Epithelial cell of proximal tubule (primary cell): ENCODE measurements around the gene GINS1. TPM values are rescaled to one million over a fixed set of nuclear protein-coding genes. Genes with fewer than 3 reads are reported as not detected.

Experiments used
- DNase-seq: peaks from one replicate; pipeline ENCODE4 v3.0.0-alpha.2; 2011; ENCODE audit warnings: low read depth
- H3K4me3 ChIP-seq: 2 replicates; pipeline ENCODE4 v1.5.1; 2011; ENCODE audit warnings: low read depth, mild to moderate bottlenecking, low read length
- total RNA-seq: library from RNA; depleted of rRNA; stranded (reverse); fragments of >200 nt; gene quantifications from 2 replicates; pipeline ENCODE4 v1.2.3, GENCODE V29; 2015
- TF ChIP-seq, protein P1 (sequence below): conservative IDR thresholded peaks from 2 replicates; pipeline ENCODE4 v1.5.1; 2012; ENCODE audit warnings: low read depth, mild to moderate bottlenecking, low read length

GINS1 gene
- total RNA-seq, 1 donor from 2014 or later = 34.9 TPM

DNA sequence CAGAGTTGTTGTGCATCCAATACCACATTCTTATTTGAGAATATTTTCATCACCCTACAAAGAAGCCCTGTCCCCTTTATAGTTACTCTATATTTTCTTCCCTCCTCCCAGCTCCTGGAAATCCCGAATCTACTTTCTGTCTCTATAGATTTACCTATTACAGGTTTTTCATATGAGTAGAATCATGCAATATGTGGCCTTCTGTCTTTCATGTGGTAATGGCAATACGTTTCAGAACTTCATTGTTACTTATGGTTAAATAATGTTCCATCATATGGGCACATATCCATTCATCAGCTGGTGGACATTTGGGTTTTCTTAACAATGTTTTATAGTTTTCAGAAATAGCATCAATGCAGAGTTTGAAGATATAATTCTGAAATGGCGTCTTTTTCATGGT lies 17.1 kb downstream of the GINS1 start:
- DNase-seq = no peak
- no peak overlapping the region for H3K4me3 ChIP-seq
- TF ChIP-seq, protein P1, sequence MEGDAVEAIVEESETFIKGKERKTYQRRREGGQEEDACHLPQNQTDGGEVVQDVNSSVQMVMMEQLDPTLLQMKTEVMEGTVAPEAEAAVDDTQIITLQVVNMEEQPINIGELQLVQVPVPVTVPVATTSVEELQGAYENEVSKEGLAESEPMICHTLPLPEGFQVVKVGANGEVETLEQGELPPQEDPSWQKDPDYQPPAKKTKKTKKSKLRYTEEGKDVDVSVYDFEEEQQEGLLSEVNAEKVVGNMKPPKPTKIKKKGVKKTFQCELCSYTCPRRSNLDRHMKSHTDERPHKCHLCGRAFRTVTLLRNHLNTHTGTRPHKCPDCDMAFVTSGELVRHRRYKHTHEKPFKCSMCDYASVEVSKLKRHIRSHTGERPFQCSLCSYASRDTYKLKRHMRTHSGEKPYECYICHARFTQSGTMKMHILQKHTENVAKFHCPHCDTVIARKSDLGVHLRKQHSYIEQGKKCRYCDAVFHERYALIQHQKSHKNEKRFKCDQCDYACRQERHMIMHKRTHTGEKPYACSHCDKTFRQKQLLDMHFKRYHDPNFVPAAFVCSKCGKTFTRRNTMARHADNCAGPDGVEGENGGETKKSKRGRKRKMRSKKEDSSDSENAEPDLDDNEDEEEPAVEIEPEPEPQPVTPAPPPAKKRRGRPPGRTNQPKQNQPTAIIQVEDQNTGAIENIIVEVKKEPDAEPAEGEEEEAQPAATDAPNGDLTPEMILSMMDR = no peak

DNA sequence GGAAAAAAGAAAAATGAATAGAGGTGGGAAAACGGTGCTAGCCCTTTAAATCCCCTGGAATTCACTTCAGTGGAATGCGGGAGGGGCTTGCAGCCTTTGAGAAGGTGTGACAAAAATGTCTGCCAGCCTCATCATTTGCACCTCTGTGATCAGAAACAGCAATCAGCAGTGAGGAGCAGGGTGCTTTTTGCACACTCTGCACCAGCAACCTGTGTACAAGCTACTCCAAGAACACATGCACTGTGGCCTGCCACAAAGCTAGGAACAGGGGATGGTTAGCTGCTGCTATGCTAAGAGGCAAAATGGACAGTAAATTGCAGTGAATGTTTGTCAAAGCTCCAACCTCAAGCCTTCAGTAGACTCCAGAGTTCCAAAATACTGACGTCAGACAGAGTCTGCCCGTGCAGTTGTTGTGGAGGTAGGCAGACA lies 29.7 kb downstream of the GINS1 start:
- TF ChIP-seq, protein P1 = no peak
- H3K4me3 ChIP-seq = no peak overlapping the region
- no peak for DNase-seq

DNA sequence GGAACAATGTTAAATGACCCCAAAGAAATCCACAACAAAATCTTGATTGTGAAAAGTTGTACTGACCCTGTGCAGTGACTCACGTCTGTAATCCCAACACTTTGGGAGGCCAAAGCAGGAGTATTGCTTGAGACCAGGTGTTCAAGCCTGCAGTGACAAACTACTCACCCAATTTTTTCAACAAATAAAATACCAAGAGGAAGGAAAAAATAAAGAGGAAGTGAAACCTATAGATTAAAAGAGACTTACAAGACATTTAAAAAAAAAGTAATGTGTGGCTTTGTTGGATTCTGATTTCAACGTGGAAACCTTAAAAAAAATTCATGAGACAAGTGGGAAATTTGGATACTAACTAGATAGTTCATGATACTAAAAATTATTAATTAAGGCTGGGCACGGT lies 31.9 kb downstream of the GINS1 start:
- TF ChIP-seq, protein P1 = no peak
- DNase-seq = no peak
- no peak overlapping the region for H3K4me3 ChIP-seq

DNA sequence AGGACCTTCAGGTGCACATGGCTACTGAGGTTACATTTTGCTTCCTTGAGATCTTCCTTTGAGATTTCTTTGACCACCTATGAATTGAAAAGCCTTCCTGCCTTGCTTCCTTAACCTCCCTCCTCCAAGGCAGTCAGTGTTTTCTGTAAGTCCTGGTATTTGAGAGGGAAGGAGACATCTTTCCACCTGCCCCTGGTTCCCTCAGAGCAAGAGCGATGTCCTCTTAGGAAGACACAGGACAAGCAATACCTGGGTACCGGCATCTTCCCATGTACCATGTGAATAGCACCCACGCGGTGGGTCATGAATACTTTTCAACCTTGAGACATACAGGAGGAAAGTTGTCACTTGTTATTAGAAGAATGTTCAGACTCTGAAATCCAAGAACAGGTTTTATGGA lies 37.1 kb downstream of the GINS1 start:
- no peak overlapping the region for H3K4me3 ChIP-seq
- DNase-seq = no peak
- TF ChIP-seq, protein P1 = no peak

DNA sequence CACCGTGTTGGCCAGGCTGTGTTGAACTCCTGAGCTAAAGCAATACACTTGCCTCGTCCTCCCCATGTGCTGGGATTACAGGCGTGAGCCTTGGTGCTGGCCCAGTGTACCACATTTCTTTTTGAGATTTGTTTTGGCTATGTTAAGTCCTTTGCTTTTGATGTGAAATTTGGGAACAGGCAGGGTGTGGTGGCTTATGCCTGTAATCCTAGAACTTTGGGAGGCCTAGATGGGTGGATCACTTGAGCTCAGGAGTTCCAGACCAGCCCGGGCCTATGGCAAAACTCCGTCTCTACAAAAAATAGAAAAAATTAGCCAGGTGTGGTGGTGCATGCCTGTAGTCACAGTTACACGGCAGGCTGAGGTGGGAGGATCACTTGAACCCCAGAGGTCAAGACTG lies 40.2 kb downstream of the GINS1 start:
- H3K4me3 ChIP-seq = no peak overlapping the region
- TF ChIP-seq, protein P1 = no peak
- DNase-seq = no peak

DNA sequence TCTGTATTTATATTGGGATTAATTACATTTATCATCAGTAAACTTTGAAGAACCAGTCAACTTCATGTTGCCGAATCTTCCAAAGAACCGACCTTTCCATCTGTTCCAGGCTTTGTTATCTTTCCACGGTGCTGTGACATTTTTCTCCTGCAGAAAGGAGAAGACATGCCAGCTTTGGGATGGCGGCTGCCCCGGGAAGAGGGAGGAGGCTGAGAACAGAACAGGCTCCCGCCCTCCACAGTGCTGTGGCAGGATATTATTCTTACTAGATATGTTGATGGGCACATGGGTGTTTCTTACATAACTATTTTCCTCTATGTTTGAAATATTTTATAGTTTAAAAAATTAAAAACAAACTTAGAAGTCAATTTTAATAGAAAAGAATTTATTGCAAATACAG lies 44.9 kb downstream of the GINS1 start:
- DNase-seq = no peak
- no peak overlapping the region for H3K4me3 ChIP-seq
- TF ChIP-seq, protein P1 = no peak

DNA sequence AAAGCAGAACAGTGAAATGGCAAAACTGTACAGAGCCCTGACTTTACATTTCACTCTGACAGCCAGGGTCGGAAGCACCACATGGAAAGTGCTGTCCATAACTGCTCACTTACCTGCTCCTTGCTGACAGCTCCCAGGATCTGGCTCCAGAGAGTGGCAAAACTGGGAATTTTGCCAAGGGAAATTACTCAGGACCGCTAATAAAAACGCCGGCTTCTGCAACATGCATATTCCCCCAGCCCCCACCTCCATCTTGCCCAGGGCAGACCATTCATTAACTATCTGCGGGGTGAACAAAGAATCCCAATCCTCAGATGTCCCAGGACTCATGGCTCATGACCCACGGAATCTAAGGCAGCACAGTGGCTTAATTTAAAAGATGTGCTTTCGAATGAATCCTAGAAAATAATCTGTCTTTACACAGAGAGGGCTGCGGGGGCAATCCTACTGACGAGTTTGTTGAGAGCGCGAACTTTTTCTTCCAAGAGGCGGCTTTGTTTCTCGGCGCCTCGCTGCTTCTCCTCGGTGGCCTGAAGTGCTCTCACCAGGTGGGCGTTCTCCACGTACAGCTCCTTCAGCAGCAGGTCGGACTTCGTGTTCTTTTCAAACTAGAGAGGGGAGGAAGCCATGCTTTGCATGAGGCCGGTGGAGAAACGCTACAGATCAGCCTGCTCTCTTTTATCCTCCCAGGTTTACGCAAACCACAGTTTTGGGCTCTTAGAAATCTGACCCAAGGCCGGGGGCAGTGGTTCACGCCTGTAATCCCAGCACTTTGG lies 45.8 kb downstream of the GINS1 start:
- no peak overlapping the region for H3K4me3 ChIP-seq
- peak; percentile 20 for DNase-seq
- TF ChIP-seq, protein P1 = no peak
